ENCODE results near the gene LRP1B.

GRCh38 chr2:141519906-141520305 lies 610.9 kb downstream of the LRP1B start:
- no peak for TF ChIP-seq CTCF (IDR thresholded peaks at IDR 0.05; ENCODE audit: control extremely low read depth in 1 of 3, insufficient read depth in 1 of 3, low read depth in 1 of 3, low read length in 3 of 3)
- no peak for TF ChIP-seq POLR2AphosphoS5 (IDR thresholded peaks at IDR 0.05; ENCODE audit: low read depth, low read length)
- no peak for TF ChIP-seq RNF2 (IDR thresholded peaks at IDR 0.05; ENCODE audit: borderline replicate concordance, low read depth, low read length, missing control alignments, poor library complexity, severe bottlenecking)
- TF ChIP-seq SIX5 (IDR thresholded peaks at IDR 0.05; ENCODE audit: low read depth, low read length) = no peak
- TF ChIP-seq ATF3 (IDR thresholded peaks at IDR 0.05; ENCODE audit: insufficient read depth, low read depth, low read length) = no peak

Data from H1 (cell line).